Stomach (tissue), 4 donors: ENCODE measurements around the gene NLK.

Experiments
- CTCF ChIP-seq, 7 experiments: fragments of 450-650 bp in 4 of 7; fragments of 200-600 bp in 3 of 7; sonication (generic) in 3 of 7; IDR thresholded peaks; one replicate each; pipeline ENCODE4 v1.5.1; 2016 to 2019; ENCODE audit warnings: antibody characterized with exemption in 7 of 7, control low read depth in 2 of 7, mild to moderate bottlenecking in 1 of 7
- EP300 ChIP-seq: sonication (generic); formaldehyde crosslinking; IDR thresholded peaks from one replicate; pipeline ENCODE4 v1.6.1; 2017; ENCODE audit warnings: antibody characterized with exemption
- POLR2A ChIP-seq, 4 donors: fragments of 450-650 bp; IDR thresholded peaks; one replicate each; pipeline ENCODE4 v1.6.1; 2016; ENCODE audit warnings: antibody characterized with exemption in 4 of 4, control low read depth in 2 of 4, mild to moderate bottlenecking in 1 of 4, moderate library complexity in 1 of 4

GRCh38 chr17:28204244-28204643, 161.8 kb downstream of the NLK start:
- TF ChIP-seq EP300 (no peak), POLR2A (IDR thresholded peaks at IDR 0.05) (no peak), CTCF (IDR thresholded peaks at IDR 0.05) (no peak)
